Muscle layer of duodenum (tissue), 2 donors: Measurements from ENCODE around the gene ELMOD2.

ENCODE experiments used
- H3K27ac ChIP-seq: one replicate; pipeline ENCODE4 v1.7.0; 2013; ENCODE audit warnings: mild to moderate bottlenecking, low read length
- H3K27me3 ChIP-seq: one replicate; pipeline ENCODE4 v1.7.0; 2013; ENCODE audit warnings: low read depth, mild to moderate bottlenecking, control low read depth, low read length
- H3K36me3 ChIP-seq, 2 donors: one replicate each; pipeline ENCODE4 v1.7.0; 2013; ENCODE audit warnings: low read length in 2 of 2, control low read depth in 1 of 2, mild to moderate bottlenecking in 1 of 2; ENCODE audit not compliant: insufficient read depth in 2 of 2, control insufficient read depth in 1 of 2
- H3K4me1 ChIP-seq, 2 donors: one replicate each; pipeline ENCODE4 v1.7.0; 2013; ENCODE audit warnings: low read length in 2 of 2, mild to moderate bottlenecking in 2 of 2, control low read depth in 1 of 2, moderate library complexity in 1 of 2; ENCODE audit not compliant: insufficient read depth in 2 of 2, control insufficient read depth in 1 of 2
- H3K4me3 ChIP-seq, 2 donors: one replicate each; pipeline ENCODE4 v1.7.0; 2013; ENCODE audit warnings: low read length in 2 of 2, low read depth in 1 of 2, mild to moderate bottlenecking in 1 of 2
- H3K9me3 ChIP-seq, 2 donors: one replicate each; pipeline ENCODE4 v1.7.0; 2013; ENCODE audit warnings: low read length in 2 of 2, control low read depth in 1 of 2, mild to moderate bottlenecking in 1 of 2; ENCODE audit not compliant: control insufficient read depth in 1 of 2
- donor health status: healthy.

Gene ELMOD2

GRCh38 chr4:140584439-140584838, 60.5 kb downstream of the ELMOD2 start:
- no peaks in the 10 kb centered on the region for H3K36me3 ChIP-seq
- no peak overlapping the region for H3K27ac ChIP-seq
- H3K4me3 ChIP-seq: no peak overlapping the region
- no peaks in the 10 kb centered on the region for H3K27me3 ChIP-seq
- peaks cover 0 to 2% of the 10 kb centered on the region in 2 donors for H3K4me1 ChIP-seq
- H3K9me3 ChIP-seq: no peaks in the 10 kb centered on the region

DNA sequence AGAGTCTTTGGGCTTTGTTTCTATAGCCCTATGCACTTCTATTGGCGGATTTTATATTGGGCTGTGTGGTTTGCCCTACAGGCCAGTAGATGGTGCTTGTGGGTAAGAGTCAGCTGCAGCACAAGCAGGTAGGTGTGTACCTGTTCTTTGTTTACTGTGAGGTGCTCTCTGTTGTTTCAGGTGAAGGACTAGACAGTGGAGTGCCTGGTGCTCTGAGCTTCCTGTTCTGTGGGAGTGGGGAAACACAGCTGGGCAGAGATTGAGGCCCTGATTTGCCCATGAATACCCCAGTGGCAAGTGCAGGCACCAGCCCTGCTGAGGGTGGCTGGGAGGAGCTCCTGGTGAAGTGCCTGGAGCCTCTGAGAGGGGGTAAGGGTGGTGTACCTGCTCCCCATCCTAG, 71.1 kb downstream of the ELMOD2 start:
- H3K27ac ChIP-seq: no peak overlapping the region
- no peak overlapping the region for H3K4me3 ChIP-seq
- no peaks in the 10 kb centered on the region for H3K36me3 ChIP-seq
- no peaks in the 10 kb centered on the region for H3K27me3 ChIP-seq
- peaks cover 0 to 10% of the 10 kb centered on the region in 2 donors for H3K9me3 ChIP-seq
- H3K4me1 ChIP-seq: no peaks in the 10 kb centered on the region

DNA sequence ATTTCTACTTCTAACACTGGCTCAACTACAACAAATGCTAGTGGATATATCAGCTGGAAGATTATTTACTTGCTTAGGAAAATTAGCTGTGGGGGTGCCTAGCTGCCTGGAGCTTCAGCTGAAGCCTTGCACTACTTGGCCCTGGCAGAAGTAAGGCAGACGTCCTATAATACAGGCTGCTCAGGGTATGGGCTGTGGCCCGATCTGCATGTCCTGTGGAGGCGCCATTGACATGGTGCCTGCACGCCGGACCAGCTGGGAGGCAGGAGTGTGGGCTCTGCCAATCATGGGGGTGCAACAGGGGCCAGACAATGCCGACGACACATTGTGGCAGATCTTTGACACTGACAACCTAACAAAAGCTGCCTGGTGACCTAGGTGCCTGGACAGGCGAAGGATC, 76.4 kb downstream of the ELMOD2 start:
- Histone ChIP-seq H3K4me3 (no peak overlapping the region), H3K27ac (no peak overlapping the region), H3K36me3 (no peaks in the 10 kb centered on the region), H3K27me3 (no peaks in the 10 kb centered on the region), H3K9me3 (no peaks in the 10 kb centered on the region), H3K4me1 (no peaks in the 10 kb centered on the region)

GRCh38 chr4:140602714-140603113, 78.7 kb downstream of the ELMOD2 start:
- no peak overlapping the region for H3K27ac ChIP-seq
- H3K9me3 ChIP-seq: no peaks in the 10 kb centered on the region
- no peak overlapping the region for H3K4me3 ChIP-seq
- no peaks in the 10 kb centered on the region for H3K36me3 ChIP-seq
- no peaks in the 10 kb centered on the region for H3K27me3 ChIP-seq
- H3K4me1 ChIP-seq: no peaks in the 10 kb centered on the region

DNA sequence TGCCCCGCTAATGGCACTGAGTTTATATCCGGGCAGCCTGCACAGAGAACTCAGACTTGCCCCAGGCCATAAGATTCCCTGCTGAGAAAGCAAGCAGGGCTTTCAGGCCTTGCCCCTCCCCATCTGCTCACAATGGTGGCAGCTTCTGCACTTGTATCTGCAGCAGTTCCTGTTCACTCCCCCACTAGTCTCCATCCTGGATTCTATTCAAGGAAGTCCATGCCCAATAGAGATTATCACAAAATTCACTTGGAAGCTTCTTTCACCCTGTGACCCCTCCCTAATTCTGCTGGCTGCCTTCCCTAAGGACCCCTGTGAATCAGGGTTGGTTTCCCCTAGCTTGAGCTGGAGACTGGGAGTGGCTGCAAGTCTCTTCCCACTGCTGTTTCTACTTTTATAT, 79.3 kb downstream of the ELMOD2 start:
- Histone ChIP-seq H3K27ac (no peak overlapping the region), H3K4me3 (no peak overlapping the region), H3K9me3 (no peaks in the 10 kb centered on the region), H3K27me3 (no peaks in the 10 kb centered on the region), H3K36me3 (no peaks in the 10 kb centered on the region), H3K4me1 (no peaks in the 10 kb centered on the region)
